ENCODE results near the gene TMEM80.

Gene TMEM80

DNA sequence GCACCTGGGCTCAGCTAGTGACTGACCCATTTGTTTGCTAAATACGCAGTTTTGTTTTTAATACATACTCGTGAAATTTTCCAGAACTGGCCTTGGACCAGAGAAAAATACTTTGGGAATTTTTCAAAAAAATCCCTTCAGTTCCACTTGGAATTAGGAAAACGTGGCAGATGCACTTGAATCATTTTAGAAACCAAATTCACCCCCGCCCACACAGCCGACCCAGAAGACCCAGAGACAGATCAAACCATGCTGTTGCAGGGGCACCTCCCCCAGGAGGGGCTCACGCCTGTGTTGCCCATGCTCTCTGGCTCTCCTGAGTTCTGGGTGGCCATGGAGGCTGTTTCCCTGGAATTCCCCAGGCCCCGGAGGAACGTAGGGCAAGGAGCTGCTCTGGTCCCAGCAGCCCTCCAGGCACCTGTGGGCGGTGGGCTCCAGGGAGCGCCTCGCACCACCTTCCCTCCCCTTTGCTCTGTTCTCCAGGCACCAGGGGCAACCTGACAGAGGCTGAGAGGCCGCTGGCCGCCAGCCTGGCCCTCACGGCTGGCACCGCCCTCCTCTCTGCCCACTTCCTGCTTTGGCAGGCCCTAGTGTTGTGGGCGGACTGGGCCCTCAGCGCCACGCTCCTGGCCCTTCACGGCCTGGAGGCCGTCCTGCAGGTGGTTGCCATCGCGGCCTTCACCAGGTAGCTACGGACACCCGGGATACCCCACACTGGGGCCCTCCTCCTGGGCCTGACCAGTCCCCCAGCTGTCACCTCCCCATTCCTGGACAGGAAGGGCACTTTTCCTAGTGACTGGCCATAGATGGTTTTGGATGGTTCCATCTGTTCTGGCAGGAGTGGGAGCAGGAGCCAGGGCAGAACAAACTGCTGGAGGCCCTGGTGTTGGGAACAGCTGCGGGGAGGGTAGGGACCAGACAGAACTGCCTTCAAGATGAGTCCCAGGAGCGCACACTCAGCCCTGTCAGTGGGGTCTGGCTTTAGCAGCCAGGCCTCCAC lies 7.1 kb downstream of the TMEM80 start:
- no peak for DNase-seq

DNA sequence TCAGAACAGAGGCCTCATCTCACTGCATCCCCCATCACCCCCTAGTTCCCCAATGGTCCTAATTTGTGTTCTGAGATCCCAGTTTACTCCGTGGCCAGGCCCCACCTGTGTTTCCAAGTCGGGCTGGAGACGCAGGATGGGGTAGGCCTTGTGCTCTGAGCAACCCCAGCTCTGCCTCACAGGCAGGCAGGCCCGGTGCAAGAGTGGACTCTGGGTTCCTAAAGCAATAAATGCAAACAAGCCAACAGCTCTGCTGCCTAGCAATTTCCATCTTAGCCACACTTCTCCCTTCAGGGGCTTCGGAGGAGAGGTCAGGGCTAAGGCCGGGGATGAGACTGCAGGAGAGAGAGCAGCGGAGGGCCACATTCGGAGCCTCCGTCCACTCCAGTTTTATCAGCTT lies 7.9 kb downstream of the TMEM80 start:
- no peak for DNase-seq

GRCh38 chr11:704228-704674 lies 8.6 kb downstream of the TMEM80 start:
- no peak for DNase-seq

GRCh38 chr11:704781-705645 lies 9.4 kb downstream of the TMEM80 start:
- DNase-seq, result no peak

- peak; percentile 37 for DNase-seq
Observed at GRCh38 chr11:705646-706438, 10.2 kb downstream of the TMEM80 start, which contains the start of gene EPS8L2. Gene EPS8L2, plus strand, starts transcription at chr11:706231. Its CDS starts 3,177 bp downstream, at chr11:709408.

- no peak for DNase-seq
Observed at GRCh38 chr11:706439-706956, 10.9 kb downstream of the TMEM80 start.

- no peak for DNase-seq
Observed at GRCh38 chr11:706957-707816, 11.6 kb downstream of the TMEM80 start.

GRCh38 chr11:707817-708420 lies 12.3 kb downstream of the TMEM80 start:
- DNase-seq, result no peak

DNA sequence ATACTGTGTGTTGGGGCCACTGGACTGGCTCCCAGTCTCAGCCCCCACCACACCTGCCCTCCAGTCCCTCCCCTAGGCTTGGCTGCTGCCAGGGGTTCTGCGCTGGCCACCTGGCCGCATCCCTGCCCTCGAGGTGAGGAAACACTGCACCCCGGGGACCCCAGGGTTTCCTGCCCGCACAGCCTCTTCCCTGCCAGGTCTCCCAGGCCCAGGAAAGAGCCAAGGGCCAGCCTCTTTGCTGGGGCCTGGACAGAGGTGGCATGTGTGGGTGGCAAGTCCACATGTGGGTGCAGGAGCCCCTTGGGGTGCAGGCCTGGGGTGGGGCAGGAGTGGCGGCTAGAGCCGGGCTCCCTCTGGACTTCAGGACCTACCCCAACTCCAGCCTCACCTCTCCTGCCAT lies 12.9 kb downstream of the TMEM80 start:
- DNase-seq, result no peak

DNA sequence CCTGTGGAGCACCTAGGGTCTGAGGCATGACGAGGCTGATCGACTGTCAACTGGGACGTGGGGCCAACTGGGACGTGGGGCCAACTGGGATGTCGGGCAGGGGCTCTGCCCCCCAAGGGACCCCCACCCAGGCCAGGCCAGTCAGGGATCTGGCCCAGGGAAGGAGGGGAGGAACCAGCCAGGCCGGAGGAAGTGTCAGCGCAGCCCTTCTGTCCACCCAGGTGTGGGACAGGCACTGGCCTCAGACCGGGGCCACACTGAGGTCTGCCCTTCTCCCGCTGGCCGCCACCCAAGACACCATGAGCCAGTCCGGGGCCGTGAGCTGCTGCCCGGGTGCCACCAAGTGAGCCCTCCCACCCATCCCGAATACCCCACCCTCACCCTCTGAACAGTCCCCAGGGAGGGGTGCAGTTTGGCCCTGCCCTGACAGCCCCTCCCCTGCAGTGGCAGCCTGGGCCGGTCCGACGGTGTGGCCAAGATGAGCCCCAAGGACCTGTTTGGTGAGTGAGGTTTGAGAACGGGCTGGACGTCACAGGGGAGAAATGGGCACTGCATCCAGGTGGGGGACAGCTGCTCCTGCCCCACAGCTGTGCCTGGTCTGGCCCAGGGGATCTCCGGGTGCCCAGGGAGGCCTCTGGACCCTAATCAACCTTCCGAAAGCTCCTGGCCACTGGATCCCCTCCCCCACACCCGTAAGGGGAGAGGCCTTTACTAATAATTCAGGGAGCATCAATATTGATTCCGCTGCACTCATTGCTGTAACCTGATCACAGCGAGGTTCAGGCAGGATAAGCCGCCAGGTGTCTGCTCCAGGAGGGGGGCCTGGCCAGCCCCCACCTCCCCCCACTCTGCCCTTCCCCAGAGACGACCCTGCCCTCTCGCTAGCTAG lies 13.7 kb downstream of the TMEM80 start:
- DNase-seq, result no peak

DNA sequence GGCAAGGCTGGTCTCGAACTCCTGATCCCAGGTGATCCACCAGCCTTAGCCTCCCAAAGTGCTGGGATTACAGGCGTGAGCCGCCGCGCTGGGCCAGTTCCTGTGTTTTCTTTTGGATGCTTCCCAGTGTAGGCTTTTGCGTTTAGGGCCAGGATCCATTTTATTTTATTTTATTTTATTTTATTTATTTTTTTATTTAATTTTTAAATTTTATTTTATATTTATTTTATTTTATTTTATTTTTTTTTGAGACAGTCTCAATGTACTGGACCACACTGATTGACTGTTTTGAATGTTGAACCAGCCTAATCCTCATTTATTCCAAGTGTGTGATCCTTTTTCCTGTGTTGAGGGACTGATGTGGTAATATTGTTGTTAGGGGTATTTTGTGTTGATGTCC lies 18.8 kb downstream of the TMEM80 start:
- no peak for DNase-seq

- no peak for DNase-seq
Observed at GRCh38 chr11:719214-720016, 23.8 kb downstream of the TMEM80 start.

DNA sequence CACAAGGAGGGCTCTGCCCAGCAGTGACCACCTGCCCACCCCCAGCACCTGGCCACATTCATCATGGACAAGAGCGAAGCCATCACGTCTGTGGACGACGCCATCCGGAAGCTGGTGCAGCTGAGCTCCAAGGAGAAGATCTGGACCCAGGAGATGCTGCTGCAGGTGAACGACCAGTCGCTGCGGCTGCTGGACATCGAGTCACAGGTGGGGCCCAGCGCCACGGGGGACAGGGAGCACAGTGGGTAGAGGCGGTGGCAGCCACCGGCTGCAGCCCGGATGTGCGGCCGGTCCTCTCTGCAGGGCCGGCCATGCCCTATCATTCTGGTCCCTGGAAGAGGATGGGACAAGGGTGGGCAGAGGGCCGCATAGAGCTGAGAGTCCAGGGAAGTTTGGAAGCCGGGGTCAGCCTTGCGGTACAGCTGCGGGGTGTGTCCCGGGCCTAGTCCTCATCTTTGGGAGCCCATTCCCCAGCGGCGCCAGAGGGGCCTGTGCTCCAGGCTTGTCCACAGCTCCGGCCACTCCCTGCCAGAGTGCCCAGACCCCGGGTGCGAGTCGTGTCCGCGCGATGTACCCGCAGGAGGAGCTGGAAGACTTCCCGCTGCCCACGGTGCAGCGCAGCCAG lies 24.5 kb downstream of the TMEM80 start:
- DNase-seq, result no peak

GRCh38 chr11:720642-721246 lies 25.1 kb downstream of the TMEM80 start:
- DNase-seq, result peak; percentile 55

- DNase-seq, result no peak
Observed at GRCh38 chr11:721247-721740, 25.7 kb downstream of the TMEM80 start.

GRCh38 chr11:721741-722345 lies 26.2 kb downstream of the TMEM80 start:
- DNase-seq, result peak; percentile 55

GRCh38 chr11:722346-722811 lies 26.8 kb downstream of the TMEM80 start:
- no peak for DNase-seq
